Testis (tissue), 2 donors: ENCODE measurements around the gene EOGT.

ENCODE experiments used
- CTCF ChIP-seq, 3 experiments: fragments of 450-650 bp in 2 of 3; fragments of 200-600 bp in 1 of 3; sonication (generic) in 1 of 3; IDR thresholded peaks; one replicate each; pipeline ENCODE4 v1.5.1; 2016 to 2019; ENCODE audit warnings: antibody characterized with exemption in 3 of 3, mild to moderate bottlenecking in 2 of 3, moderate library complexity in 1 of 3
- POLR2A ChIP-seq: fragments of 450-650 bp; IDR thresholded peaks from one replicate; pipeline ENCODE4 v1.6.1; 2017; ENCODE audit warnings: antibody characterized with exemption, mild to moderate bottlenecking, moderate library complexity

GRCh38 chr3:68931406-68932149 lies 81.9 kb downstream of the EOGT start:
- TF ChIP-seq POLR2A (no peak), CTCF (IDR thresholded peaks at IDR 0.05) (no peak)
